CD4-positive, alpha-beta T cell treated with Interleukin-12 subunit alpha and Interleukin-12 subunit beta, for 1 hour (primary cell): ENCODE measurements around the gene SENP3.

Experiments
- DNase-seq: peaks from one replicate; pipeline ENCODE4 v3.0.0-alpha.2; 2020

Gene SENP3

GRCh38 chr17:7557147-7557764 lies 4.5 kb upstream of the SENP3 start:
- DNase-seq = no peak

GRCh38 chr17:7557775-7558543 lies 3.8 kb upstream of the SENP3 start:
- no peak for DNase-seq

GRCh38 chr17:7558544-7559319 lies 3.0 kb upstream of the SENP3 start, which contains the start of gene TNFSF13:
TSS of gene TNFSF13 (plus strand) at chr17:7558750. CDS start at chr17:7559040, 290 bp downstream.
- DNase-seq = no peak

- DNase-seq = no peak
Measured at GRCh38 chr17:7559320-7560171, 2.2 kb upstream of the SENP3 start.

GRCh38 chr17:7560172-7561027 lies 1.3 kb upstream of the SENP3 start:
- peak; percentile 67 for DNase-seq

- peak; percentile 86 for DNase-seq
Measured at GRCh38 chr17:7561028-7561575, 617 bp upstream of the SENP3 start.

GRCh38 chr17:7562208-7562605 lies 488 bp downstream of the SENP3 start:
- DNase-seq = no peak

- no peak for DNase-seq
Measured at GRCh38 chr17:7563115-7563869, 1.6 kb downstream of the SENP3 start.

GRCh38 chr17:7569571-7569970 lies 7.9 kb downstream of the SENP3 start:
- no peak for DNase-seq

GRCh38 chr17:7570351-7570750 lies 8.6 kb downstream of the SENP3 start:
- no peak for DNase-seq

- no peak for DNase-seq
Measured at GRCh38 chr17:7572338-7572587, 10.5 kb downstream of the SENP3 start.

GRCh38 chr17:7572588-7573323 lies 11.0 kb downstream of the SENP3 start:
- peak; percentile 100 for DNase-seq

GRCh38 chr17:7573324-7574080 lies 11.8 kb downstream of the SENP3 start:
- DNase-seq = peak; percentile 95

- no peak for DNase-seq
Measured at GRCh38 chr17:7574176-7574953, 12.6 kb downstream of the SENP3 start.

GRCh38 chr17:7575481-7575883 lies 13.8 kb downstream of the SENP3 start:
- DNase-seq = no peak

- DNase-seq = no peak
Measured at GRCh38 chr17:7575959-7576358, 14.2 kb downstream of the SENP3 start.

GRCh38 chr17:7576432-7576937 lies 14.8 kb downstream of the SENP3 start:
- DNase-seq = no peak
